OCI-LY1 (cell line): ENCODE results near the gene PREB.

Source experiments
- CTCF ChIP-seq: fragments of 200-600 bp; sonication (generic), shearing (Covaris generic); IDR thresholded peaks from 2 replicates; pipeline ENCODE4 v1.5.1; 2017; ENCODE audit warnings: mild to moderate bottlenecking, antibody characterized with exemption, low read length, moderate library complexity, mixed read lengths
- EZH2 ChIP-seq: fragments of 200-600 bp; sonication (generic), shearing (Covaris generic); IDR thresholded peaks from 2 replicates; pipeline ENCODE4 v1.8.0; 2017; ENCODE audit warnings: borderline replicate concordance, mixed run types, mild to moderate bottlenecking, antibody characterized with exemption, low read length, moderate library complexity, mixed read lengths

DNA sequence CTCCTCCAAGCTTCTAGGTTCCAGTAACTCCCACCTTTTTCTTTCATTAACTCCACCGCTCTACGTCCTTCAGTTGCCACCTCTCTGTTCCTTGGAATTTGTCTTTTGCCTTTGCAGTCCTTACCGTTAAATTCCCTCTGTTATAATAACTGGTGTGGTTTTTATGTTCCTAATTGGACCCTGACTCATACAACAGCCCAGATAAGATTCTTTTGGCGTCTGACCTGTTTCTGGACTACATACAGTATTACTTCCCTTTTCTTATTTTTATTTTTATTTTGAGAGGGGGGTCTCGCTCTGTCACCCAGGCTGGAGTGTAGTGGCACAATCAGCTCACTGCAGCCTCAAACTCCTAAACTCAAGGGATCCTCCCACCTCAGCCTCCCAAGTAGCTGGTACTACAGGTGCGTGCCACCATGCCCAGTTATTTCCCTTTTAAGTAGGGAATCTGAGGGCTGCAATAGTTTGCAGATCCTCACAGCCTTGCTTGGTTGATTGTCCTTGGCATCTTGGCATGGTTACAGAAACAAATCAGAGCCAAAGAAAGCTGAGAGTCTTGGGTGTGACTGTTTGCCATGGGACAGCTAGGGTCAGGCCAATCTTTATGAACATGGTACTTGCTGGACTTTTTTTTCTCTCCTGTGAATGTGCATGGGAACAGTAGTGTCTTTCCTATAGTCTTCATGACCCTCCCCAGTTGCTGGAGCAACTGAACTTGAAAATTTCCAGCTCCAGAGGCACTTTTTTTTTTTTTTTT lies 36.3 kb upstream of the PREB start:
- TF ChIP-seq CTCF (no peak), EZH2 (no peak)
